HepG2 (cell line): ENCODE data around the gene PNPLA3. TPM values are rescaled to one million over a fixed set of nuclear protein-coding genes. Genes with fewer than 3 reads are reported as not detected.

Source experiments
- ATAC-seq: fragments of 200-7000 bp; cut with Tn5 transposase; 3 replicates; pipeline ENCODE4 v1.9.1; 2020; ENCODE audit warnings: mild to moderate bottlenecking, moderate library complexity
- BruUV-seq: library from RNA; stranded (reverse); fragments of 400-500 nt; replicated peaks from 2 replicates; lab custom pipeline; 2021; lab: Mats Ljungman, UMichigan
- CTCF ChIA-PET: fragments of 300-600 bp; formaldehyde crosslinking; extraction: SDS; loops from one replicate; lab custom pipeline; 2021; ENCODE audit warnings: low total read pairs, inconsistent platforms, low intra/inter-chr PET ratio; lab: Yijun Ruan, JAX
- POLR2A ChIA-PET: fragments of 350-600 bp; sonication (Branson Sonifier 250); formaldehyde crosslinking; loops from one replicate; lab custom pipeline; 2020; ENCODE audit warnings: antibody characterized with exemption, inconsistent platforms; lab: Yijun Ruan, JAX
- DNase-seq: peaks from one replicate; pipeline ENCODE4 v3.0.0-alpha.2; 2015; ENCODE audit warnings: low spot score
- FAIRE-seq: peaks from 3 replicates; lab custom pipeline; 2011; peaks lifted over from hg19 to GRCh38; lab: Jason Lieb, UNC
- H2AFZ ChIP-seq: one replicate; pipeline ENCODE4 v1.6.1; 2011; ENCODE audit warnings: low read length, inconsistent platforms
- H3K27ac ChIP-seq: fragments of 300-600 bp; 3 replicates; pipeline ENCODE4 v1.8.0; 2011; ENCODE audit warnings: mixed run types, mild to moderate bottlenecking, mixed read lengths, low read length, inconsistent platforms; ENCODE audit not compliant: insufficient read depth; ENCODE audit errors: extremely low read length
- H3K27me3 ChIP-seq, 2 experiments: fragments of 200-600 bp in 1 of 2; 2 replicates in 1 of 2; 3 replicates in 1 of 2; pipeline versions ENCODE4 v1.6.0 to v1.8.0; 2011; ENCODE audit warnings: low read length in 2 of 2, mild to moderate bottlenecking in 2 of 2, moderate library complexity in 2 of 2, inconsistent platforms in 1 of 2; ENCODE audit not compliant: insufficient read depth in 2 of 2, control insufficient read depth in 1 of 2
- H3K36me3 ChIP-seq, 2 experiments: fragments of 200-600 bp in 1 of 2; replicated peaks in 1 of 2; 2 replicates in 1 of 2; 3 replicates in 1 of 2; pipeline versions ENCODE4 v1.5.1 to v1.8.0; 2011; ENCODE audit warnings: low read length in 2 of 2, inconsistent platforms in 1 of 2; ENCODE audit not compliant: insufficient read depth in 2 of 2, control insufficient read depth in 1 of 2
- H3K4me1 ChIP-seq: 2 replicates; pipeline ENCODE4 v1.5.1; 2012; ENCODE audit warnings: low read length, inconsistent platforms; ENCODE audit not compliant: insufficient read depth
- H3K4me2 ChIP-seq: 2 replicates; pipeline ENCODE4 v1.6.0; 2011; ENCODE audit warnings: low read depth, low read length, inconsistent platforms
- H3K4me3 ChIP-seq, 3 experiments: fragments of 200-600 bp in 1 of 3; sonication (generic), shearing (Covaris generic) in 1 of 3; replicated peaks in 1 of 3; 2 replicates each; pipeline ENCODE4 v1.5.1; 2011 to 2016; ENCODE audit warnings: low read length in 3 of 3, inconsistent platforms in 2 of 3, low read depth in 2 of 3, mild to moderate bottlenecking in 2 of 3, control low read depth in 1 of 3, mixed read lengths in 1 of 3; ENCODE audit not compliant: insufficient read depth in 1 of 3
- H3K79me2 ChIP-seq: one replicate; pipeline ENCODE4 v1.6.1; 2011; ENCODE audit warnings: low read length, inconsistent platforms; ENCODE audit not compliant: insufficient read depth
- H3K9ac ChIP-seq: 2 replicates; pipeline ENCODE4 v1.6.0; 2011; ENCODE audit warnings: mild to moderate bottlenecking, low read depth, low read length, inconsistent platforms; ENCODE audit not compliant: insufficient read depth
- H3K9me3 ChIP-seq: 2 replicates; pipeline ENCODE4 v1.5.1; 2012; ENCODE audit warnings: mild to moderate bottlenecking, low read length
- H4K20me1 ChIP-seq: 2 replicates; pipeline ENCODE4 v1.6.0; 2011; ENCODE audit warnings: inconsistent platforms, mild to moderate bottlenecking, low read length, moderate library complexity; ENCODE audit not compliant: insufficient read depth
- AKAP8 ChIP-seq: sonication (generic); formaldehyde crosslinking; IDR thresholded peaks from 2 replicates; pipeline ENCODE4 v1.5.1; 2020; ENCODE audit warnings: mild to moderate bottlenecking, missing genetic modification reagents
- ATF5 ChIP-seq: sonication (generic); formaldehyde crosslinking; IDR thresholded peaks from 2 replicates; pipeline ENCODE4 v1.4.0; 2020; ENCODE audit warnings: mild to moderate bottlenecking, low read depth, missing genetic modification reagents
- BHLHE40 ChIP-seq: IDR thresholded peaks from 2 replicates; pipeline ENCODE4 v1.6.1; 2011; ENCODE audit warnings: low read length, improper control_type of control experiment
- IRF1 ChIP-seq: sonication (generic); formaldehyde crosslinking; IDR thresholded peaks from 2 replicates; pipeline ENCODE4 v1.4.0; 2020; ENCODE audit warnings: low read depth, mild to moderate bottlenecking, missing genetic modification reagents
- KDM5A ChIP-seq: fragments of 200-600 bp; sonication (generic); IDR thresholded peaks from 2 replicates; pipeline ENCODE4 v1.7.0; 2018; ENCODE audit warnings: antibody characterized with exemption, mild to moderate bottlenecking, low read length, borderline replicate concordance
- POLR2A ChIP-seq, 2 experiments: IDR thresholded peaks; 2 replicates each; pipeline ENCODE4 v1.6.1; 2011; ENCODE audit warnings: low read depth in 2 of 2, low read length in 2 of 2, mild to moderate bottlenecking in 1 of 2, moderate library complexity in 1 of 2; ENCODE audit not compliant: insufficient read depth in 1 of 2
- SPEN ChIP-seq: sonication (generic); formaldehyde crosslinking; IDR thresholded peaks from 2 replicates; pipeline ENCODE4 v1.5.1; 2020; ENCODE audit warnings: low read depth, mild to moderate bottlenecking, missing genetic modification reagents
- TBX2 ChIP-seq: sonication (generic); formaldehyde crosslinking; IDR thresholded peaks from 2 replicates; pipeline ENCODE4 v1.5.0; 2020; ENCODE audit warnings: missing genetic modification reagents, mild to moderate bottlenecking, borderline replicate concordance
- YEATS4 ChIP-seq: sonication (generic); formaldehyde crosslinking; IDR thresholded peaks from 2 replicates; pipeline ENCODE4 v1.4.0; 2020; ENCODE audit warnings: missing genetic modification reagents, borderline replicate concordance
- ZFP82 ChIP-seq: sonication (generic); formaldehyde crosslinking; IDR thresholded peaks from 2 replicates; pipeline ENCODE4 v1.5.1; 2020; ENCODE audit warnings: mild to moderate bottlenecking, missing genetic modification reagents, borderline replicate concordance
- ZHX1 ChIP-seq: sonication (generic); formaldehyde crosslinking; IDR thresholded peaks from 2 replicates; pipeline ENCODE4 v1.8.1; 2022; ENCODE audit warnings: low read depth, mild to moderate bottlenecking, missing genetic modification reagents
- ZNF556 ChIP-seq: sonication (generic); formaldehyde crosslinking; IDR thresholded peaks from 2 replicates; pipeline ENCODE4 v1.4.0; 2020; ENCODE audit warnings: mild to moderate bottlenecking, missing genetic modification reagents, borderline replicate concordance
- ZNF557 ChIP-seq: sonication (generic); formaldehyde crosslinking; IDR thresholded peaks from 2 replicates; pipeline ENCODE4 v1.4.0; 2020; ENCODE audit warnings: missing genetic modification reagents
- ZNF598 ChIP-seq: sonication (generic); formaldehyde crosslinking; IDR thresholded peaks from 2 replicates; pipeline ENCODE4 v1.5.1; 2020; ENCODE audit warnings: mild to moderate bottlenecking, missing genetic modification reagents, borderline replicate concordance
- ZNF780A ChIP-seq: sonication (generic); formaldehyde crosslinking; IDR thresholded peaks from 2 replicates; pipeline ENCODE4 v1.8.0; 2022; ENCODE audit warnings: mild to moderate bottlenecking, missing genetic modification reagents, moderate library complexity
- WGBS: methylation state at CpG from one replicate; pipeline ENCODE4 v1.1.6; 2017; ENCODE audit warnings: low lambda C conversion rate; 5-methylcytosine and 5-hydroxymethylcytosine counted together
- in situ Hi-C: cut with HindIII; loops from 2 replicates; pipeline ENCODE4 v1.10.0; 2017; ENCODE audit warnings: low pct_unique_long_range_greater_than_20kb; ENCODE audit not compliant: extremely low pct_ligation_motif_present
- intact Hi-C: fragments of 100-400 bp; cut with micrococcal nuclease; formaldehyde crosslinking; loops from one replicate; pipeline ENCODE4 v1.10.0; 2022; ENCODE audit not compliant: unreplicated experiment
- polyA plus RNA-seq, 8 experiments: library from polyadenylated mRNA; depleted of rRNA in 3 of 8; stranded (reverse) in 7 of 8; unstranded in 1 of 8; fragments of >200 nt; fragmentation: Illumina TruSeq in 4 of 8; extraction: Trizol in 4 of 8; gene quantifications; 2 replicates each; pipeline versions ENCODE4 v1.2.1 to v1.2.3, GENCODE V29; 2011 to 2016; ENCODE audit warnings: low read depth in 4 of 8, missing spikeins in 1 of 8, mixed read lengths in 1 of 8; ENCODE audit not compliant: insufficient read depth in 1 of 8
- total RNA-seq, 5 experiments: library from RNA; depleted of rRNA; stranded (reverse); fragments of >200 nt; fragmentation: Illumina TruSeq; extraction: Trizol; gene quantifications; 2 replicates each; pipeline ENCODE4 v1.2.3, GENCODE V29; 2016; ENCODE audit warnings: low read depth in 1 of 5

Gene PNPLA3
- total and polyA plus RNA-seq, 2 of the 13 experiments (the other 11 are each of a cell fraction or from before 2014, with no cell fraction given) = 16.9 to 19.8 TPM

GRCh38 chr22:43988116-43988820 is 64.7 kb downstream of the PNPLA3 start:
- TF ChIP-seq AKAP8 (no peak), TBX2 (no peak), ATF5 (CRISPR knock-in tag) (no peak), ZNF780A (no peak), ZNF598 (CRISPR knock-in tag) (no peak), ZFP82 (CRISPR knock-in tag) (no peak), ZHX1 (CRISPR knock-in tag) (no peak), YEATS4 (no peak), IRF1 (CRISPR knock-in tag) (no peak), KDM5A (no peak), POLR2A (IDR thresholded peaks at IDR 0.05; ENCODE audit: insufficient read depth in 1 of 2, low read depth in 2 of 2, low read length in 2 of 2) (no peak), ZNF557 (CRISPR knock-in tag) (no peak), ZNF556 (no peak), BHLHE40 (no peak), SPEN (CRISPR knock-in tag) (no peak)
- ATAC-seq = no peak
- in situ Hi-C loops (no loop called here), intact Hi-C loops (no loop called here)
- DNase-seq = no peak
- Histone ChIP-seq H3K36me3 (peaks cover 24 to 72% of the 10 kb centered on the region in 2 experiments; a peak in 4 of 5 replicates), H3K4me1 (peaks cover under 1% of the 10 kb centered on the region; the same call in 1 of the 2 replicates), H3K9me3 (no peaks in the 10 kb centered on the region), H2AFZ (no peak overlapping the region), H3K79me2 (no peaks in the 10 kb centered on the region), H4K20me1 (no peaks in the 10 kb centered on the region), H3K27me3 (no peaks in the 10 kb centered on the region), H3K4me3 (no peak overlapping the region), H3K4me2 (no peak overlapping the region), H3K27ac (no peak overlapping the region), H3K9ac (no peak overlapping the region)
- ChIA-PET POLR2A (no interaction called here), CTCF (no interaction called here)
- 96% methylated on average over 8 of the region's 8 CpGs for WGBS
- FAIRE-seq = no peak
- no TSS peak for BruUV-seq
